K562 (cell line): ENCODE results near the gene RESP18. TPM values are rescaled to one million over a fixed set of nuclear protein-coding genes. Genes with fewer than 3 reads are reported as not detected.

Source experiments
- C11orf30 ChIP-seq: fragments of 450-650 bp; IDR thresholded peaks from 2 replicates; pipeline ENCODE4 v1.6.1; 2016; ENCODE audit warnings: low read depth, mild to moderate bottlenecking
- DEAF1 ChIP-seq: fragments of 450-650 bp; formaldehyde crosslinking; IDR thresholded peaks from 2 replicates; pipeline ENCODE4 v1.4.0; 2020; ENCODE audit warnings: mild to moderate bottlenecking, moderate library complexity
- DPF2 ChIP-seq: fragments of 450-650 bp; IDR thresholded peaks from 2 replicates; pipeline ENCODE4 v1.6.1; 2016
- ELF1 ChIP-seq: fragments of 200-800 bp; sonication (Bioruptor generic); IDR thresholded peaks from 2 replicates; pipeline ENCODE4 v1.6.1; 2016; ENCODE audit warnings: missing genetic modification characterization, missing compliant biosample characterization
- EP400 ChIP-seq: fragments of 450-650 bp; IDR thresholded peaks from 2 replicates; pipeline ENCODE4 v1.6.1; 2017; ENCODE audit warnings: antibody characterized with exemption, mild to moderate bottlenecking, moderate library complexity
- FOXK1 ChIP-seq: sonication (generic); formaldehyde crosslinking; IDR thresholded peaks from 2 replicates; pipeline ENCODE4 v1.8.0; 2022; ENCODE audit warnings: missing genetic modification reagents, mild to moderate bottlenecking, borderline replicate concordance
- ID3 ChIP-seq, 2 experiments: fragments of 250-450 bp in 1 of 2; fragments of 450-650 bp in 1 of 2; sonication (Bioruptor Pico) in 1 of 2; IDR thresholded peaks; 2 replicates each; pipeline versions ENCODE4 v1.6.1 to v1.8.0; 2016 to 2021; ENCODE audit warnings: mild to moderate bottlenecking in 2 of 2, moderate library complexity in 2 of 2, missing compliant biosample characterization in 1 of 2, missing genetic modification characterization in 1 of 2
- LCOR ChIP-seq: sonication (generic); formaldehyde crosslinking; IDR thresholded peaks from 2 replicates; pipeline ENCODE4 v1.8.0; 2022; ENCODE audit warnings: mild to moderate bottlenecking, missing genetic modification reagents
- MEF2D ChIP-seq: conservative IDR thresholded peaks from 2 replicates; pipeline ENCODE4 v1.6.1; 2016; ENCODE audit warnings: low read depth, missing genetic modification characterization, missing compliant biosample characterization
- NFIC ChIP-seq: fragments of 450-650 bp; IDR thresholded peaks from 2 replicates; pipeline ENCODE4 v1.6.1; 2017; ENCODE audit warnings: mild to moderate bottlenecking, inconsistent platforms
- PYGO2 ChIP-seq: fragments of 450-650 bp; IDR thresholded peaks from 2 replicates; pipeline ENCODE4 v1.6.1; 2016; ENCODE audit warnings: mild to moderate bottlenecking, missing genetic modification characterization, moderate library complexity, missing compliant biosample characterization
- SRSF7 ChIP-seq: fragments of 200-400 bp; formaldehyde crosslinking; optimal IDR thresholded peaks from 2 replicates; pipeline ENCODE3; 2017; ENCODE audit warnings: mild to moderate bottlenecking, low read depth, low read length
- TBL1XR1 ChIP-seq, 2 experiments: IDR thresholded peaks; 2 replicates each; pipeline ENCODE4 v1.6.1; 2012; ENCODE audit warnings: improper control_type of control experiment in 2 of 2, low read length in 2 of 2, mild to moderate bottlenecking in 1 of 2
- TCF7L2 ChIP-seq: fragments of 150-350 bp; IDR thresholded peaks from 2 replicates; pipeline ENCODE4 v1.6.1; 2016; ENCODE audit warnings: low read depth, mild to moderate bottlenecking, low read length, moderate library complexity
- THAP12 ChIP-seq: fragments of 250-450 bp; sonication (Bioruptor Pico); IDR thresholded peaks from 2 replicates; pipeline ENCODE4 v1.9.0; 2021; ENCODE audit warnings: mild to moderate bottlenecking, inconsistent platforms
- TOE1 ChIP-seq, 2 experiments: fragments of 450-650 bp in 1 of 2; sonication (generic) in 1 of 2; formaldehyde crosslinking in 1 of 2; IDR thresholded peaks; 2 replicates each; pipeline versions ENCODE4 v1.7.1 to v1.8.0; 2016 to 2022; ENCODE audit warnings: borderline replicate concordance in 2 of 2, mild to moderate bottlenecking in 2 of 2, antibody characterized with exemption in 1 of 2, inconsistent platforms in 1 of 2, low read depth in 1 of 2, missing genetic modification reagents in 1 of 2, moderate library complexity in 1 of 2
- XRCC3 ChIP-seq: fragments of 450-650 bp; IDR thresholded peaks from 2 replicates; pipeline ENCODE4 v1.6.1; 2017; ENCODE audit warnings: mild to moderate bottlenecking, moderate library complexity
- ZNF224 ChIP-seq: sonication (generic); formaldehyde crosslinking; IDR thresholded peaks from 2 replicates; pipeline ENCODE4 v1.8.0; 2022; ENCODE audit warnings: mild to moderate bottlenecking, missing genetic modification reagents
- ZNF57 ChIP-seq: fragments of 450-650 bp; formaldehyde crosslinking; IDR thresholded peaks from 2 replicates; pipeline ENCODE4 v1.4.0; 2020; ENCODE audit warnings: mild to moderate bottlenecking, moderate library complexity
- ZNF655 ChIP-seq: fragments of 250-450 bp; sonication (Bioruptor Pico); IDR thresholded peaks from 2 replicates; pipeline ENCODE4 v1.5.0; 2021
- polyA plus RNA-seq, 8 experiments: library from polyadenylated mRNA; depleted of rRNA in 4 of 8; stranded (reverse) in 5 of 8; unstranded in 3 of 8; fragments of >200 nt; fragmentation: Nextera tagmentation in 2 of 8; fragmentation: Illumina TruSeq in 1 of 8; extraction: Ambion mirVana in 2 of 8; extraction: Trizol in 1 of 8; gene quantifications; 2 replicates each; pipeline versions ENCODE4 v1.2.1 to v1.2.3, GENCODE V29; 2011 to 2014; ENCODE audit warnings: inconsistent platforms in 1 of 8, missing spikeins in 1 of 8
- total RNA-seq, 7 experiments: library from RNA; depleted of rRNA in 6 of 7; stranded (reverse); fragments of >200 nt in 6 of 7; fragmentation: Illumina TruSeq in 2 of 7; extraction: Trizol in 2 of 7; gene quantifications; 2 replicates each; pipeline versions ENCODE4 v1.2.1 to v1.2.3, GENCODE V29; 2011 to 2021; ENCODE audit warnings: low replicate concordance in 1 of 7

Gene RESP18
- total and polyA plus RNA-seq, 9 of the 15 experiments (the other 6 are each of a cell fraction or from before 2014, with no cell fraction given) = not detected

GRCh38 chr2:219294356-219295351 lies 37.9 kb downstream of the RESP18 start (continued):
- no peak for TF ChIP-seq TOE1 (IDR thresholded peaks at IDR 0.05; ENCODE audit: borderline replicate concordance)
- no peak for TF ChIP-seq TOE1 (CRISPR knock-in tag; IDR thresholded peaks at IDR 0.05; ENCODE audit: borderline replicate concordance, low read depth)
- TF ChIP-seq LCOR (CRISPR knock-in tag) = 0 out of 2 replicates have a peak, but pooled peaks have one; percentile 11
- TF ChIP-seq XRCC3 = no peak
- 0 out of 4 replicates have a peak, but pooled peaks of 1 of the 2 experiments have one; percentile 61 for TF ChIP-seq TBL1XR1 (IDR thresholded peaks at IDR 0.05; ENCODE audit: low read length in 2 of 2)
- TF ChIP-seq PYGO2 (tag) = no peak
- no peak for TF ChIP-seq MEF2D (tag)
- peak; percentile 90 for TF ChIP-seq ELF1 (tag)
- TF ChIP-seq THAP12 (CRISPR knock-in tag) = 0 out of 2 replicates have a peak, but pooled peaks have one; percentile 36
- TF ChIP-seq NFIC = no peak; the same call in 1 of the 2 replicates
- TF ChIP-seq SRSF7 = no peak
- peak; percentile 83 for TF ChIP-seq EP400
- 0 out of 2 replicates have a peak, but pooled peaks have one; percentile 55 for TF ChIP-seq DEAF1 (CRISPR knock-in tag)
- TF ChIP-seq ID3 (CRISPR knock-in tag; IDR thresholded peaks at IDR 0.05) = no peak
- peak; percentile 76 for TF ChIP-seq ID3 (tag; IDR thresholded peaks at IDR 0.05)
- TF ChIP-seq C11orf30 = 0 out of 2 replicates have a peak, but pooled peaks have one; percentile 10
- TF ChIP-seq FOXK1 (CRISPR knock-in tag) = no peak
- no peak for TF ChIP-seq ZNF224 (CRISPR knock-in tag)
- no peak for TF ChIP-seq ZNF57 (CRISPR knock-in tag)
- TF ChIP-seq ZNF655 (CRISPR knock-in tag) = no peak
- peak; percentile 22; the same call in 1 of the 2 replicates for TF ChIP-seq DPF2
- TF ChIP-seq TCF7L2 = no peak
